ENCODE results near the gene CCL22.

Gene CCL22

GRCh38 chr16:57385083-57385482 lies 26.5 kb downstream of the CCL22 start:
- in situ Hi-C loops (cut with MboI; ENCODE audit: low pct_unique_long_range_greater_than_20kb, low sequenced_read_pairs, unreplicated experiment) = no loop called here
- DNase-seq (ENCODE audit: low spot score) = no peak
- TF ChIP-seq CTCF (IDR thresholded peaks at IDR 0.05; ENCODE audit: extremely low read depth, insufficient read depth, missing control alignments) = no peak

GRCh38 chr16:57386381-57386951 lies 27.9 kb downstream of the CCL22 start:
- in situ Hi-C loops (cut with MboI; ENCODE audit: low pct_unique_long_range_greater_than_20kb, low sequenced_read_pairs, unreplicated experiment) = no loop called here
- TF ChIP-seq CTCF (IDR thresholded peaks at IDR 0.05; ENCODE audit: extremely low read depth, insufficient read depth, missing control alignments) = no peak
- DNase-seq (ENCODE audit: low spot score) = no peak

GRCh38 chr16:57387598-57388354 lies 29.2 kb downstream of the CCL22 start:
- in situ Hi-C loops (cut with MboI; ENCODE audit: low pct_unique_long_range_greater_than_20kb, low sequenced_read_pairs, unreplicated experiment) = no loop called here
- DNase-seq (ENCODE audit: low spot score) = peak; percentile 53
- no peak for TF ChIP-seq CTCF (IDR thresholded peaks at IDR 0.05; ENCODE audit: extremely low read depth, insufficient read depth, missing control alignments)

- in situ Hi-C loops (cut with MboI; ENCODE audit: low pct_unique_long_range_greater_than_20kb, low sequenced_read_pairs, unreplicated experiment) = no loop called here
- no peak for TF ChIP-seq CTCF (IDR thresholded peaks at IDR 0.05; ENCODE audit: extremely low read depth, insufficient read depth, missing control alignments)
- DNase-seq (ENCODE audit: low spot score) = no peak
Observed at GRCh38 chr16:57388359-57389086, 29.9 kb downstream of the CCL22 start.

- no peak for TF ChIP-seq CTCF (IDR thresholded peaks at IDR 0.05; ENCODE audit: extremely low read depth, insufficient read depth, missing control alignments)
- DNase-seq (ENCODE audit: low spot score) = no peak
- in situ Hi-C loops (cut with MboI; ENCODE audit: low pct_unique_long_range_greater_than_20kb, low sequenced_read_pairs, unreplicated experiment) = no loop called here
Observed at GRCh38 chr16:57389087-57389468, 30.5 kb downstream of the CCL22 start.

GRCh38 chr16:57390636-57391295 lies 32.2 kb downstream of the CCL22 start:
- TF ChIP-seq CTCF (IDR thresholded peaks at IDR 0.05; ENCODE audit: extremely low read depth, insufficient read depth, missing control alignments) = no peak
- DNase-seq (ENCODE audit: low spot score) = no peak
- in situ Hi-C loops (cut with MboI; ENCODE audit: low pct_unique_long_range_greater_than_20kb, low sequenced_read_pairs, unreplicated experiment) = no loop called here
